T-helper 9 cell (primary cell): ENCODE results near the gene PIWIL4.

Experiments
- DNase-seq: peaks from one replicate; pipeline ENCODE4 v3.0.0-alpha.2; 2020

Gene PIWIL4

GRCh38 chr11:94666792-94667721 lies 99.9 kb downstream of the PIWIL4 start:
- no peak for DNase-seq

- no peak for DNase-seq
Observed at GRCh38 chr11:94668212-94668793, 101.1 kb downstream of the PIWIL4 start.

- DNase-seq, result no peak
Observed at GRCh38 chr11:94669023-94669422, 101.9 kb downstream of the PIWIL4 start.
